ENCODE results near the gene SHANK2. TPM values are rescaled to one million over a fixed set of nuclear protein-coding genes. Genes with fewer than 3 reads are reported as not detected.

The SHANK2 gene
- polyA plus RNA-seq, 1 donor (not counting 4 experiments of a cell fraction or from before 2014, with no cell fraction given) = 0.22 TPM

- no peak for DNase-seq (ENCODE audit: low read depth, low spot score)
- no peak for FAIRE-seq
- dilution Hi-C loops (cut with MboI; ENCODE audit: extremely low pct_ligation_motif_present, low sequenced_read_pairs) = no loop called here
Measured at GRCh38 chr11:71268706-71269321, 16.4 kb upstream of the SHANK2 start.

GRCh38 chr11:71267807-71268421 lies 15.5 kb upstream of the SHANK2 start:
- dilution Hi-C loops (cut with MboI; ENCODE audit: extremely low pct_ligation_motif_present, low sequenced_read_pairs) = no loop called here
- FAIRE-seq (no peak), DNase-seq (ENCODE audit: low read depth, low spot score) (no peak)
- H3K9me1 ChIP-seq (ENCODE audit: control insufficient read depth, extremely low read depth, insufficient read depth, low read length) = no peaks in the 10 kb centered on the region
- H3K4me2 ChIP-seq (ENCODE audit: control insufficient read depth, extremely low read depth, insufficient read depth, low read depth, low read length) = no peak overlapping the region
- no peak overlapping the region for H3K27ac ChIP-seq (ENCODE audit: control insufficient read depth, insufficient read depth, low read length)
- peaks cover 3% of the 10 kb centered on the region for H3K9me3 ChIP-seq (ENCODE audit: control insufficient read depth, low read depth, low read length)
- no peak overlapping the region for H3K9ac ChIP-seq (ENCODE audit: control insufficient read depth, extremely low read depth, insufficient read depth, low read length)
- no peaks in the 10 kb centered on the region for H3K27me3 ChIP-seq (ENCODE audit: control insufficient read depth, extremely low read depth, insufficient read depth, low read length)
- no peaks in the 10 kb centered on the region for H3K4me1 ChIP-seq (ENCODE audit: control insufficient read depth, extremely low read depth, insufficient read depth, low read length)
- no peak overlapping the region for H3K4me3 ChIP-seq (ENCODE audit: control insufficient read depth in 2 of 3, extremely low read depth in 1 of 3, insufficient read depth in 2 of 3, low read depth in 1 of 3, low read length in 3 of 3)
- H3K79me2 ChIP-seq (ENCODE audit: control insufficient read depth, insufficient read depth, low read length) = no peaks in the 10 kb centered on the region
- no peaks in the 10 kb centered on the region for H4K20me1 ChIP-seq (ENCODE audit: control insufficient read depth, extremely low read depth, insufficient read depth, low read length)
- no peak overlapping the region for H2AFZ ChIP-seq (ENCODE audit: control insufficient read depth, low read length)
- TF ChIP-seq CTCF (optimal IDR thresholded peaks at IDR 0.05 in 1 of 3, IDR thresholded peaks at IDR 0.05 in 1 of 3, conservative IDR thresholded peaks at IDR 0.05 in 1 of 3; ENCODE audit: extremely low read depth in 1 of 3, insufficient read depth in 2 of 3, low read length in 3 of 3) = no peak
- no peaks in the 10 kb centered on the region for H3K36me3 ChIP-seq (ENCODE audit: control insufficient read depth in 2 of 2, extremely low read depth in 1 of 2, insufficient read depth in 2 of 2, low read length in 2 of 2)

More at GRCh38 chr11:71268706-71269321, 16.4 kb upstream of the SHANK2 start:
- peaks cover 6% of the 10 kb centered on the region for H3K9me3 ChIP-seq (ENCODE audit: control insufficient read depth, low read depth, low read length)
- H3K27me3 ChIP-seq (ENCODE audit: control insufficient read depth, extremely low read depth, insufficient read depth, low read length) = no peaks in the 10 kb centered on the region
- no peak overlapping the region for H3K9ac ChIP-seq (ENCODE audit: control insufficient read depth, extremely low read depth, insufficient read depth, low read length)
- no peak overlapping the region for H2AFZ ChIP-seq (ENCODE audit: control insufficient read depth, low read length)
- no peak overlapping the region for H3K27ac ChIP-seq (ENCODE audit: control insufficient read depth, insufficient read depth, low read length)
- no peaks in the 10 kb centered on the region for H3K9me1 ChIP-seq (ENCODE audit: control insufficient read depth, extremely low read depth, insufficient read depth, low read length)
- H3K79me2 ChIP-seq (ENCODE audit: control insufficient read depth, insufficient read depth, low read length) = no peaks in the 10 kb centered on the region
- no peaks in the 10 kb centered on the region for H3K4me1 ChIP-seq (ENCODE audit: control insufficient read depth, extremely low read depth, insufficient read depth, low read length)
- H3K36me3 ChIP-seq (ENCODE audit: control insufficient read depth in 2 of 2, extremely low read depth in 1 of 2, insufficient read depth in 2 of 2, low read length in 2 of 2) = no peaks in the 10 kb centered on the region
- TF ChIP-seq EZH2 (IDR thresholded peaks at IDR 0.05; ENCODE audit: low read length) (no peak), CTCF (optimal IDR thresholded peaks at IDR 0.05 in 1 of 3, IDR thresholded peaks at IDR 0.05 in 1 of 3, conservative IDR thresholded peaks at IDR 0.05 in 1 of 3; ENCODE audit: extremely low read depth in 1 of 3, insufficient read depth in 2 of 3, low read length in 3 of 3) (no peak)
- H4K20me1 ChIP-seq (ENCODE audit: control insufficient read depth, extremely low read depth, insufficient read depth, low read length) = no peaks in the 10 kb centered on the region
- H3K4me3 ChIP-seq (ENCODE audit: control insufficient read depth in 2 of 3, extremely low read depth in 1 of 3, insufficient read depth in 2 of 3, low read depth in 1 of 3, low read length in 3 of 3) = no peak overlapping the region
- no peak overlapping the region for H3K4me2 ChIP-seq (ENCODE audit: control insufficient read depth, extremely low read depth, insufficient read depth, low read depth, low read length)
